Thyroid gland (tissue), 4 donors: Measurements from ENCODE around the gene MMP11.

ENCODE experiments used
- POLR2A ChIP-seq, 2 donors: fragments of 450-650 bp; IDR thresholded peaks; one replicate each; pipeline ENCODE4 v1.6.1; 2017; ENCODE audit warnings: antibody characterized with exemption in 2 of 2, mild to moderate bottlenecking in 2 of 2, moderate library complexity in 1 of 2
- TF ChIP-seq, protein P1 (sequence below), 6 experiments: fragments of 200-600 bp in 3 of 6; fragments of 450-650 bp in 3 of 6; sonication (generic) in 3 of 6; IDR thresholded peaks; one replicate each; pipeline ENCODE4 v1.5.1; 2016 to 2019; ENCODE audit warnings: antibody characterized with exemption in 6 of 6, mild to moderate bottlenecking in 2 of 6, inconsistent platforms in 1 of 6, moderate library complexity in 1 of 6

DNA sequence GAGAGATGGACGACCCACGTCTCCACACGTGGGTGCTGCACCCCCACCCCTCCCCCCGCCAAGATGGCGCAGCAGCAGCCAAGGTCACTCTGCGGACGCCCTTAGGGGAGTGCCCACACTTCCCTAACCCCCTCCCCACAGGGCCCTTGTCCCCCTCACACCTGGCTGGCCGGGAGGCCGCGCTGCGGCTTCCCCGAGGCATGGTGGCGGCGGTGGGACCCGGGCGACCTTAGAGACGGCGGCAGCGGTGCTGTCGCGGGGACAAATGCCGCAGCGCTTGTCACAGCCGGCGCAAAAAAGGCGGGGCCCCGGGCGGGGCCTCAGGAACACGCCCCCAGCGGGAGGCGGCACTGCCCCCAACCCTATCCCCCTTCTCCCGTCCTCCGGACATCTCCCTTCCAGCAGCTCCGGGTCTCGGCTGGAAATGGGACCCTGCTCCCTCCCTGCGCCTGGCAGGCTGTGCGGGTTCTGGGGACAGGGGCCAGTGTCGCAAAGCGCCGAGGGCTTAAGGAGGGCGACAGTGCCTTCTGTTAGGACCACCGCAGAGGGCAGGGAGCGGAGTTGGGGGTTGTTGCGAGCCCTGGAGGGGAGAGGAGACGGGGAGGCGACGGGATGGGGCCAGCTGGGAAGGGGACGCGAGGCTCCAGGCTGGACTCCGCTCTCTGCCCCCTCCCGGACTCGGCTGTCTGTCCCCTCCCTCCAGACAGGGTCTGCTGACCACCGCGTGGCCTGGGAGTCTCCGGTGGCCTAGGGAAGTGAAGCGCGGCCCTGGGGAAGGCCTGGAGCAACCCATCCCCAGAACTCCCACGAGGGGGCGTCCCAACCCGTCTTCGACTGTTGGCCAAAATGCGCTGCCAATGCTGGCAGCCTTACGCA lies 4.7 kb upstream of the MMP11 start, which contains the start of gene CHCHD10:
- peak; percentile 71 to 96 for TF ChIP-seq POLR2A (IDR thresholded peaks at IDR 0.05)
- TF ChIP-seq, protein P1, sequence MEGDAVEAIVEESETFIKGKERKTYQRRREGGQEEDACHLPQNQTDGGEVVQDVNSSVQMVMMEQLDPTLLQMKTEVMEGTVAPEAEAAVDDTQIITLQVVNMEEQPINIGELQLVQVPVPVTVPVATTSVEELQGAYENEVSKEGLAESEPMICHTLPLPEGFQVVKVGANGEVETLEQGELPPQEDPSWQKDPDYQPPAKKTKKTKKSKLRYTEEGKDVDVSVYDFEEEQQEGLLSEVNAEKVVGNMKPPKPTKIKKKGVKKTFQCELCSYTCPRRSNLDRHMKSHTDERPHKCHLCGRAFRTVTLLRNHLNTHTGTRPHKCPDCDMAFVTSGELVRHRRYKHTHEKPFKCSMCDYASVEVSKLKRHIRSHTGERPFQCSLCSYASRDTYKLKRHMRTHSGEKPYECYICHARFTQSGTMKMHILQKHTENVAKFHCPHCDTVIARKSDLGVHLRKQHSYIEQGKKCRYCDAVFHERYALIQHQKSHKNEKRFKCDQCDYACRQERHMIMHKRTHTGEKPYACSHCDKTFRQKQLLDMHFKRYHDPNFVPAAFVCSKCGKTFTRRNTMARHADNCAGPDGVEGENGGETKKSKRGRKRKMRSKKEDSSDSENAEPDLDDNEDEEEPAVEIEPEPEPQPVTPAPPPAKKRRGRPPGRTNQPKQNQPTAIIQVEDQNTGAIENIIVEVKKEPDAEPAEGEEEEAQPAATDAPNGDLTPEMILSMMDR (IDR thresholded peaks at IDR 0.05) = peak; percentile 44 to 86 (median 73)
